Stimulated activated CD8-positive, alpha-beta memory T cell treated with anti-CD3 and anti-CD28 coated beads, Interleukin-15, amount 100 ng/mL, for 1 hour (primary cell): ENCODE measurements around the gene PIN1.

ENCODE experiments used
- DNase-seq: peaks from one replicate; pipeline ENCODE4 v3.0.0-alpha.2; 2020; ENCODE audit warnings: low read depth

Gene PIN1

GRCh38 chr19:9891609-9892373 is 56.7 kb downstream of the PIN1 start:
- DNase-seq = no peak
